GM18868 (cell line): Measurements from ENCODE around the gene FAM168A.
"Not testable (repeated sequence)": the region's sequence is repeated elsewhere in the genome, so short reads cannot be mapped to it uniquely, and the experiment has no call there.

Experiments
- ATAC-seq: cut with Tn5 transposase; IDR thresholded peaks from one replicate; pipeline ENCODE4 v1.9.1; 2021; ENCODE audit warnings: mild to moderate bottlenecking, moderate library complexity; ENCODE audit not compliant: unreplicated experiment

The FAM168A gene

DNA sequence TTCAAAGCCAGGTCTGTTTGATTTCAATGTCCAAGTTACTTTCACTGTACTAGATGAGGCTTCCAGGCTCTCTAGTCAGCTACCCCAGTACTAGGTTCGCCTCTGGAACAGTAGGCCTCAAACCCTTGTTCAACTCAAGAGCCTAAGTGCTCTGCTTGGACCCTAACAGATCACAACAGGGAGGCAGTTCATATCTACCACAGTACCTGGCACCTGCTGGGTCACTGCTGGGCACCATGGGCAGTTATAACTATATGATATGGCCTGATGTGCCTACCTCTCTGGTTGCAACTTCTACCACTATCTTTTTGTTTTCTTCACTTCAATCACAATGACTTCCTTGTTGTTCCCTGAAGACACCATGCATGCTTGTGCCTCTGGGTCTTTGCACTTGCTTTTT, 124.7 kb downstream of the FAM168A start:
- no peak for ATAC-seq

DNA sequence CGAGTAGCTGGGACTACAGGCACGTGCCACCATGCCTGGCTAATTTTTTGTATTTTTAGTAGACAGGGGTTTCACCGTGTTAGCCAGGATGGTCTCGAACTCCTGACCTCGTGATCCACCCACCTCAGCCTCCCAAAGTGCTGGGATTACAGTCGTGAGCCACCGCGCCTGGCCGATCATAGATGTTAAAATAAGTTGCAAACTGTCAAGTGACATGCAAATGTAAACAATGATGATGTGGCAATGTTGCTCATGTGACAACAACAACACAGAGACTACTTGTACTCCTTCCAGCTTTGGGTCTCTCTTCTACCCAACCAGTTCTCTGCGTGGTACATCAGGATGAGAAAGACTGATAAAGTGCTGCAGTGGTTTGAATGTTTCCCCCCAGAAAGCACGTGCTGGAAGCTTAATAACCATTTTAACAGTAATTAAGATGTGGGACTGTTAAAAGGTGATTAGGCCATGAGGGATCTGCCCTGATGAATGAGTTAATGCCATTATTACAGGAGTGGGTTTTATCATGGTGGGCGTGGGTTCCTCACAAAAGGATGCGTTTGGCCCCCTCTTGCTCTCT, 127.8 kb downstream of the FAM168A start:
- ATAC-seq: not testable (repeated sequence)

DNA sequence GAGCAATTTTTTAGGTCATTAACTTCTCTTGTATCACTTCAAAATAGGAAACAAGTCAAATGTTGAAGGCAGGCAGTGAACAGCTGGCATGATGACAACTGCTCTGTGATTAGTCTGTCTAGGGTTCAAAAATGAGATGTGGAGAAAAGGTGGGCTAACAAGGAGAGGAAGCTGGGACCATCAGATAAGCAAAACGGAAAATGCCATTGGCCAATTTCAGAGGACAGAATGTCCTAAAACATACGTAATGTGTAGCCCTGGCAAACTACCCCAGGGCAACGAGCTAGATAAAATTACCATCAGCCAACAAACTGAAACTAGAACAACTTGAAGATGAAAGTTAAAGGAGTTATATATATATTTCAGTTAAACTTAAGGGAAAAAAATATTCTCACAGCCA, 128.5 kb downstream of the FAM168A start:
- ATAC-seq: no peak

DNA sequence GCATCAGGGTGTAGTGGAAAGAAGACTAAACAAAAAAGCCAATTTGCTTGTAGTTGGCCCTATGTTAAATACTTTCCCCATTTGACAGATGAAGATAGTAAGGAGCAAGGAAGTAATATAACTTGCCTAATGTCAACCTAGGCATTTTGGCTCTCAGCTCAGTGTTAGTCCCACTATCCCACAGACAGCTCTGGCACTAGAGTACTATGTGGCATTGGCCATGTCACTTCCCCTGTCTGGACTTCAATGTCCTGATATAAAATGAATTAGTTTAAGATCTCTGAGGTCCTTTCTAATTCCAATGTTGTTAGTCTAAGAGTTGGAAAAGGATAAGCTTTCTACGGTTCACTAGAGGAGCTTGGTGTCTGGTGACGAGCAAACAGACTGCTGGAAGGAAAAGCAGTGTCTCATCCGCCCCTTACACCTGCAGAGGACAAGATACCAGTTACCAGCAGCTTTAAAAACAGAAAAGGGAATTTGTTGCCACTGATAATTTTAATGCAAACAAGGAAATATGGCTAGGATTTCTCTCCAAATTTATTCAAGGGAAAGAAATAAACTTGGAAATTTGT, 129.2 kb downstream of the FAM168A start:
- ATAC-seq: no peak

DNA sequence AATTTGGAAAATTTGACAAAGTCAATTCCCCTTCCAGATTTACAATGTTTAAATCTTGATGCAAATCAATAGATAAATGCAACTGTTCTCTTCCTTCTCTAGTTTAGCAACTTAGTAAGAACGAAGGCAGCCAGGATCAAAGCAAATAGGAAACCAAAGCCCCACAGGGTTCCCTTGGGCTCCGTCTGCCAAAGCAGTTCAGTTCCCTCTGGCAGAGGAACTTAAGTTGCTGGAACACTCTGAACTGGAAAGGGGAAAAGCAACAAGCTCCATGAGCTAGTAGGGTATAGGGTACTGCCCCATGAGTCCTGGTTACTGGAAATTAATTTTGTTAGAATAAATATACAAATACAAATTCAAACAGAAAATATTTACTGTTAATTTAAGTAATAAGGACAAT, 130.4 kb downstream of the FAM168A start:
- no peak for ATAC-seq

DNA sequence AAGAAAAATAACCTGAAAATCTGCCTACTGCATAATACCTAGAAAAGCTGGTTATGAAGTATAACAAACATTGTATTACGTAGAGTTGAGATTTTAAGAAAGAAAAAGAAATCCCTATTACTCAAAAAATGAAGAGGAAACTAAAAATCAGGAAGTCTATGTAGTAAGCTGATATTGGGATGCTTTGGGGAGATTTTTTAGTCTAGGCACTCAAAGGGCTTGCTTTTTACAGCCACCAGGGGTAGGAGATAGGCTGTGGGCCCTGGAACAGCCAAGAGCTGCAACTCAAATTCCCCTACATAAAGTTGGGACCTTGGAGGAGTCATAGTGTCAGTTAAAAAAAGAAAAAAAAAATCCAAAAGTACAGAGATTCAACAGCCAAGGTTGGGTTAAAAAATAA, 131.3 kb downstream of the FAM168A start:
- ATAC-seq: no peak

DNA sequence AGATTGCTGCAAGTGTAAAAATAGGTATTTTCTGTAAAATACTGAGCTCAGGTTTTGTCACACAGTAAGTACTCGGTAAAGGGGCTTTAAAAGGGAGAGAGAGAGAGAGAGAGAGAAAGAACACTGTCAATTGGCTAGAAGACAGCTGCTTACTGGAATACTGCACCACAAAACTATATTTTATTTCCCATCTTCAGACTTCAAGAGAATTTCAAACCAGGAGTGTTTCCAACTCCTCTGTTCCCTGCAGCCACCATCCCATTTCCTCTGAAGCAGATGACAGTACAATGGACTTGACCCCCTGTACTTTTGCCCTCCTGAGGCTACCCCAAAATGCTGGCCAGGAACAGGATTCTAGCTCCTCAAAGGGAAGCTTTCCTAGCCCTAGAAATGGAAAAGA, 132.0 kb downstream of the FAM168A start:
- ATAC-seq: no peak

DNA sequence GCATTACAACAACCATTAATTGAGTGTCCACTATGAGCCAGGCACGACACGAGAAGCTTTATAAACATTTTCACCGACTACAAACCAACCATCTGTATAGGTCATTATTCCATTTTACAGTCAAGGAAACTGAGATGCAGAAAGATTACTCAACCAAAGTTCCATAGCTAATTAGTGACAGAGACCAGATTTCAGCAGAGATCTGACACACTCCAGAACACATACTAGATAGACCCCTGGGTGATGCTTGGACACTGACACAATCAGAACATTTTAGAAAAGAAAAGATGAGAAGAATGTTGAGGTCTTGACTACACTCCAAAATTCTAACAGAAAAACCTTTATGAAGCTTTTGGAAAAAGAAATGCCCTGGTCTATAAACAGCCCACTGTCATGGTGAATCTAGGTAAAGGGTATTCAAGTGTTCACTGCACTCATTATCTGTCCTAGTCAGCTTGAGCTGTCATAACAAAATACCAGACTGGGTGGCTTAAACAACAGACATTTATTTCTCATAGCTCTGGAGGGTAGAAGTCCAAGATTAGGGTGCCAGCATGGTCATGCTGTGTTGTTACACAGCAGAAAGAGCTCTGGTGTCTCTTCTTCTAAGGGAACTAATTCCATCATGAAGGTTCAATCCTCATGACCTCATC, 132.8 kb downstream of the FAM168A start:
- no peak for ATAC-seq

DNA sequence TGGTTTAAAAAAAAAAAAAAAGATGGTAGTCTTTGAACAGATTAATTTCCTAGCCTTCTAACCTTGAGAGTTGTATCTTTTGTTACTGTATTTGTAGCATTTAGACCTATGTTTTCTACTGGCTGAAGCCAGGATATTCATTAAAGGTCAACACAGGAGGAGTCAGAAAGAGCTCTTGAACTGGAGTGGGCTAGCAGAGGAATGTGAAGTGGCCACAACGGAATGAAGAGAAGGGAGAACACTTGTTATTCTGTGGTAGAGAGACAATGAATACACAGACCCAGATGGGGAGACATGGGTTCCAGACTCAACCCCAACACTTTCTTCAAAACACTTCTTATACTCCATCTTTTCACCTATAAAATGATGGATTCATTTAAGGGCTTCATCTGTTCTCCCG, 133.6 kb downstream of the FAM168A start:
- ATAC-seq: no peak

DNA sequence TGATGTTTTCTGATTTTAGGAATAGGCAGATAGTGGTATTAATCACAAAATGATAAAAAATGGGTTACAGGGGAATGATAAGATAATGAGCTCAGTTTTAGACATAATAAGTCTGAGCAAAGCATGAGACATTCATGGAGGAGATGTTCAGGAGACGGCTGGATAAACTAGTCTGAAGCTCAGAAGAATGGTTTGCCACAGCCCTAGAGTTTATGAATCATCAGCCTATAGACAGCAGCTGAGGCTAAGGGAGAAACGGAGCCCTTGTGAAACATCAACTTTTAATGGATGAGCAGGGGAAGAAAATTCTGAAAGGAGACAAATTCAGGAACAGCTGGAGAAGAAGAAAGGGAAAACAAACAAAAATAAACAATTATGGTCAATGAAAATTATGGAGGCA, 134.6 kb downstream of the FAM168A start:
- no peak for ATAC-seq

DNA sequence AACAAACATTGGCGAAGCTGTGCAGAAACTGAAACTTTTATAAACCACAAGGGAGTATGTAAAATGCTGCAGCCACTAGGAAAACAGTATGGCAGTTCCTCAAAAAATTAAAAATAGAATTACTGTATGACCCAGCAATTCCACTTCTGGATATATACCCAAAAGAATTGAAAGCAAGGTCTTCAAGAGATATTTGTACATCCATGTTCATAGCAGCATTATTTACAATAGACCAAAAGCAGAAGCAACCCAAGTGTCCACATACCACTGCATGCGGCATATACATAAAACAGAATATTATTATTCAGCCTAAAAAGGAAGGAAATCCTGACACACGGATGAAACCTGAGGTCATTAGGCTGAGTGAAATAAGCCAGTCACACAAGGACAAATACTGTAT, 135.9 kb downstream of the FAM168A start:
- ATAC-seq: no peak

DNA sequence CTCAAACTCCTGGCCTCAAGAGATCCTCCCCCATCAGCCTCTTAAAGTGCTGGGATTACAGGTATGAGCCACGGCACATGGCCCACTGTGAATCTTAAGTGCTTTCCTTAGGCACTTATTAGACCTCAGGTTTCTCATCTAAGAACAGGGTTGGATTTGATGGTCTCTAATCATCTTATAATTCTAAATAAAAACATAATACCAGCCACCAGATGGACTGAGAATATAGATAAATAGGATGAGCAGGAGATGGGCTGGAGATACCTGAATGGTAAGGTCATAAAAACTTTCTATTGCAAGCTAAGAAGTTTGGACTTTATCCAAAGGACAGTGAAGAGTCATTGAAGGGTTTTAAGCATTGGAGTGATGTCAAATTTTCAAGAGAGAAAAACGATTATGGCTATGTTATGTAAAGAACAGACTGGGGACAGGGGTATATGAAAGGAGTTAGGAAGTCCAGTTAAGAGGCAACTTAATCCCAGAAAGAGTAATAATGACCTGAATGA, 136.5 kb downstream of the FAM168A start:
- ATAC-seq: no peak

DNA sequence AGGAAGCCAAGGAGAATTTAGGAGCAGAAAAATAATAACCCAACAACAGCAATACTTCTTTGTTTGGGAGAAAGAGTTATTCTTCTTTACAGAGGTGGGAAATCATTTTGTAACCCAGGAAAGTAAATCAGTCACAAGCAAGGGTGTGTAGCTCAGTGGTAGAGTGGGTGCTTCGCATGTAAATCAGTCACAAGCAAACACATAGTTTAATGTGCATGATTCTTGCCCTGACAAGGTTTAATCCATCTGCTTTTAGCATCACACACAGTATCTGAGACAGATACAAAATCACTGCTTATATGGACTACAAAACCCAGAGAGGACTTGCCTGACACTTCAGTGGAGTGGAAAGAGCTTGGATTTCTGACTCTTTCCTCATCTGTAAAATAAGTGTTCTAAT, 139.7 kb downstream of the FAM168A start:
- ATAC-seq: no peak

DNA sequence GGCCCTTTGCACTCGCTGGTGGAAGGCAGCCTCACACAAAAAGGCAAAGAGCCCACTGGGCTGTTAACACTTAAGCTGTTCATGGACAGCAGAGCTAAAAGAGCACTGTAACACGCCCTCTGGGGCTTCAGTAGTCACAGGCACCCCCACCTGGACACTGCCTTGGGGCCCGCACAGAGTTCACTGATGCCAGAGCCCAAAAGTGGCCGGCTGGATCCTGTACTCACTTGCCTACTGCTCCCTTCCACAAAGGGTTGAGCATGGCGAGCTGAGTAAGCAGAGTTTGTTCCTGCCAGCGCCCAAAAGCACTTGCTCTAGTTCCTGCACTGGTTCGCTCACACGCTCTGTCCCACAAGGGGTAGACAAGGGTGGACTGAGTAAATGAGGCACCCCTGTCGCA, 142.9 kb downstream of the FAM168A start:
- ATAC-seq: no peak

DNA sequence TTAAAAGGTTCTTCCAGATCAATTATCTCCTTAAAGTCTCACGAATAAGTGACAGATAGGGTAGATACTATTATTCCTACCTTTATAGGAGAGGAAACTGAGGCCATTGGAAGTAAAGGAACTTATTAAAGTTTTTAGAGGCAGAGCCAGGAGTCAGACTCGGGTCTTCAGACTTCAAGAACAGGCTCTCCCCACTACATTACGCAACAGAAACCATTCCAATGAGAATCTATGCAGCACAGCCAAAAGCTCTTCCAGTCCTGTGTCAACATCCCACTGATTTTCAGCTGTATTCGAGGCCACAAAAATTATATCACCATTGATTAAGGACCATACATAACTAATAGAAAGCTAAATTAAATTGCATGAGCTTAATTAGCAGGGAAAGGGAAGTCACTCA, 144.3 kb downstream of the FAM168A start:
- ATAC-seq: no peak

DNA sequence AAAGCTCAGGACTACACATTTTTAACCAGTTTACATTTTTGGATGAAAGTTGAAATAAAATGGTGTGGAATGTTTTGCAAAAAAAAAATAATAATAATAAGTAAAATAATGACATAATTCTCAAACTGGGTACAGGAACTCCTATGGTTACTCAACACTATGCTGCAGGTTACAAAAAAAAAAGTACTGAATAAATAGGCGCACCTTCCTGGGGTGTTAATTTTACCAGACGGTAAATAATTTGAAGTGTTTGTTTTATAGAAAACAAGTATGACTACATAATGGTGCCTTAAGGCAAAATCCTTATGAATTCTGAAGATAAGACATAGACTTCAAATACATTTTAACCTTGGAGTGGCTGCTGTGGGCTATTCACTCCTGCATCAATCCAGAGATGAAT, 145.2 kb downstream of the FAM168A start:
- ATAC-seq: no peak

DNA sequence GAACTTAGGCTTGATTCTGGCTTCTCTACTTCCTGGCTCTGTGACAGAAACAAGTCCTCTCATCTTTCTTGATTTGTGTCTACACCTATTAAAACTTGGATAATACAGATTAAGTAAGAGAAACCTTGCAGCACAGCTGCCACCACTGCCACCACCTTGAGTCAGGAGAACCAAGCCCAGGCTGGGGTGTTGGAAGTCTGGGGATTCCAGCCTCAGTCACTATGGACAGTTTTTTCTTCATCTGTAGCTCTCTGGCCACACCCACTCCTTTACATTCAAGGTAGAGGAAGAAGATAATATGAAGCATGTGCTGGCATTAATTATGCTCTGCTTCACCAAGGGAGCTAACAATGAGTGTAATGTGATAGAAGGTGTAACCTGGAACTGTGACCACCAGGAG, 146.0 kb downstream of the FAM168A start:
- ATAC-seq: no peak

DNA sequence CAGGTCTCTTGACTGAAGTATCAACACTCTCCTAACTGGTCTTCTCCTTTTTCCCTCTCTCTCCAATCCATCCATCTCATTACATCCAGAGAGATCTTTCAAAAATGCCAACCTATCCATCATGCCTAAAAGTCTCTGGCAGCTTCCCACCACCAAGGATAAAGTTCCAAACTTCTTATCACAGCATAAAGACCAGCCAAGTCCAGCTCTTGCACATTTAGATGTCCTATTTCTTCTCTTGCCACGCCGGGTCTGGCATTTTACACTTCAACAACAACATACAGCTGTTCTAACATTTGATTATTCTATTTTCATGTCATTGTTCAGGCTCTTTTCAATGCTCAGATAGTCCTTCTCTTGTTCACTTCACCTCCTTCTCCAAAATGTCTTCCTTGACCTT, 151.1 kb downstream of the FAM168A start:
- ATAC-seq: no peak

DNA sequence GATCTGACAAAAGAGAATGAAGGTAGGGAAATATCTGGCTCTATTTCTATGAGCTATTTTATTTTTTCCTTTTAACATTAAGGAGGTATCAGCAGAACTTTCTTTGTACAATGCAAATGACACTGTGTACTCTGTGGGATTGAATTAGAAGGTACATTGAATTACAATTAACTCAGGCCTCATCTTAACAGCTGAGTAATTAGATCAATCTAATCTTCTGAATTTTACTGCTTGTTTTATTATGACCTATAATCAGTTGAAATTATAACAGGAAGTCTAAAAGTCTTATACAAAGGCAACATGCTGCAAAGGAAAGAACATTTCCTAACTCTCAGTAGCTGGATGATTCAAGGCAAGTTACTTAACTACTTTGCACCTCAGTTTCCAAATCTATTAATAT, 151.9 kb downstream of the FAM168A start:
- no peak for ATAC-seq

DNA sequence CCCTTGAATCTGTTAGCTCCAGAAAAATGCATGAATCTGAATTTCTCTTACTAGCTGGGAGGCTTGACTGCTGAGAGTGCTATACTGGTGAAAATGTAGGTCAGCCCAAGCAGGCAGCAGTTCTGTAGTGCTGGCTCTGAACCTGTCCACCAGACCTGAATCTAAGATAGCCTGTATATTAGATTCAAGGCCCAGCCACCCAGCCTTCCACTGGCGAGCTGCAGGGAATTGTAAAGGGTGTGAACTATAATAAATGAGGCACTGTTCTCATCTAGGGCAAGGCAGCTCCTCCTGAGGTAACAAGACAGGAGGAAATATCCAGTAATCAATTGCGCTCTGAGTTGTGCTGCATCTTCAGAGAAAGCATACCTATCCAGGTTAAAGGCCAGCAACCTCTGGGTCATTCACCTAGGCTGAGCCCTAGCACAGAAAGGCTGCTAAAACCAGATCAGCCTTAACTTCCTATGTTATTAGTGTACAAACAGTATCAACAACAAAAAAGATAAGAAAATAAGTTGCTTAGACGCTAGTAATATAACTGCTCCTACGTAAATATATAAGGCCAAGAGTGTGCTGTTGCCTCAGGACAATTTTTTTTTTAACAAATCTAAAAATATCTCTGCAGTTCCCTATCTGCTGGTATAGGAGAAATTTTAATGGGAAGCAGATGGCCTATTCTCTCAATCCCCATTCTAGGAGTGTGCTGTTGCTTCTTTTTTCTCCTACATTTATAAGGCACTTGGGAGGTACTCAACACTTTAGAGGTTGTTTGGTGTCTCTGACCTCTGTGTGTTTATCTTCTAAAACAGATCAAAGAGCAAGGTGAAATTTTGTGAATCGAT, 158.7 kb downstream of the FAM168A start:
- no peak for ATAC-seq

DNA sequence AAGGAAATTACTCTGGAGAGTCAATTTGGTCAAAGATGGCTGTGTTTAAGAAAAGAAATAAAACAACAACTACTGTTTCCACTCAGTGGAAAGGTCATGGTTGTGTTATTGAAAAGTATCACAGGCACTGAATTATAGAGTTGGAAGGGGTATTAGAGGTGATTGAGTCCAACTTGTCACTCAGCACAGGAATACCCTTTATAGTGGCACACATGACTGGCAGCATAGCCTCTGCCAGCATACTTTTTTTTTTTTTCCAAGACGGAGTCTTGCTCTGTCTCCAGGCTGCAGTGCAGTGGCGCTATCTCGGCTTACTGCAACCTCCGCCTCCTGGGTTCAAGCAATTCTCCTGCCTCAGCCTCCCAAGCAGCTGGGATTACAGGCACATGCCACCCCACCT, 161.1 kb downstream of the FAM168A start:
- not testable (repeated sequence) for ATAC-seq

DNA sequence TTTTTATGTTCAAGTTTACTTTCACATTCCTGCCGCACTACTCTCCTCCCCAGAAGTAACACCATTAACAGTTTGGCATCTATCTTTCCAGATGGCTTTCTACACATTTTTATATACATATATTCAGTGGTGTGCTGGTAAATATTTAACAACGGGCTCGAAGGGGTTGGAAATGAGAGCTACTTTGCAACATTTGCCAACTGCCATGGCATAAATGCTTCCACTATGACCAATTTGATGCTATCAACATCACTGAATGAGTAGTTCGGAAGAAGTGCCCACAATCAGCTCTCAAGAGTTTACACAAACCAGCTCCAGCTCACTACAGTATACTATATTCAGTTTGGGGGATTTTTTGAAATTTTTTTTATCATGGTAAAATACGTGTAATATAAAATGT, 166.5 kb downstream of the FAM168A start:
- no peak for ATAC-seq
